ENCODE measurements around the gene CADM1.

- no peak for TF ChIP-seq CTCF (IDR thresholded peaks at IDR 0.05)
- TF ChIP-seq POLR2A (IDR thresholded peaks at IDR 0.05), result no peak
These were observed 137.4 kb downstream of the CADM1 start for GRCh38 chr11:115366826-115367225.
